Esophagus muscularis mucosa (tissue), 4 donors: ENCODE data around the gene PTH2R.

Source experiments
- CTCF ChIP-seq, 3 experiments: fragments of 200-600 bp in 2 of 3; fragments of 450-650 bp in 1 of 3; sonication (generic) in 2 of 3; IDR thresholded peaks; one replicate each; pipeline ENCODE4 v1.5.1; 2017 to 2019; ENCODE audit warnings: antibody characterized with exemption in 3 of 3, mild to moderate bottlenecking in 2 of 3, moderate library complexity in 1 of 3
- EP300 ChIP-seq: sonication (generic); formaldehyde crosslinking; IDR thresholded peaks from one replicate; pipeline ENCODE4 v1.6.1; 2017; ENCODE audit warnings: antibody characterized with exemption
- POLR2AphosphoS5 ChIP-seq, 2 donors: sonication (generic); formaldehyde crosslinking; IDR thresholded peaks; one replicate each; pipeline ENCODE4 v1.6.1; 2017; ENCODE audit warnings: antibody characterized with exemption in 2 of 2

- TF ChIP-seq CTCF (IDR thresholded peaks at IDR 0.05) (no peak), EP300 (no peak), POLR2AphosphoS5 (IDR thresholded peaks at IDR 0.05) (no peak)
Observed at GRCh38 chr2:208379192-208379591, 27.4 kb upstream of the PTH2R start.
